Stimulated activated CD4-positive, alpha-beta T cell treated with anti-CD3 and anti-CD28 coated beads, Interleukin-15, amount 100 ng/mL, for 1 hour (primary cell): ENCODE measurements around the gene LSMEM2.

Source experiments
- DNase-seq, 2 donors: peaks; one replicate each; pipeline ENCODE4 v3.0.0-alpha.2; 2020; ENCODE audit warnings: low read depth in 1 of 2, low spot score in 1 of 2

LSMEM2 gene

GRCh38 chr3:50320853-50321335, 42.0 kb downstream of the LSMEM2 start:
- peak in 1 of 2 donors; percentile 55 for DNase-seq

GRCh38 chr3:50321336-50322114, 42.6 kb downstream of the LSMEM2 start:
- DNase-seq: peak; percentile 71 to 72

GRCh38 chr3:50322115-50322385, 43.2 kb downstream of the LSMEM2 start:
- DNase-seq: no peak

- no peak for DNase-seq
Observed at GRCh38 chr3:50322386-50323091, 43.7 kb downstream of the LSMEM2 start, which contains the start of gene HYAL2. Gene HYAL2 (minus strand): TSS chr3:50322745. CDS start chr3:50320489, 2,256 bp downstream.

- no peak for DNase-seq
Observed at GRCh38 chr3:50323092-50323600, 44.3 kb downstream of the LSMEM2 start.

GRCh38 chr3:50323614-50324199, 44.8 kb downstream of the LSMEM2 start:
- no peak for DNase-seq

GRCh38 chr3:50324351-50325112, 45.6 kb downstream of the LSMEM2 start:
- DNase-seq: peak in 1 of 2 donors; percentile 51

GRCh38 chr3:50325113-50325480, 46.2 kb downstream of the LSMEM2 start:
- DNase-seq: no peak

- DNase-seq: no peak
Observed at GRCh38 chr3:50325497-50326181, 46.8 kb downstream of the LSMEM2 start.

GRCh38 chr3:50326182-50326541, 47.3 kb downstream of the LSMEM2 start:
- DNase-seq: no peak

GRCh38 chr3:50327129-50327528, 48.2 kb downstream of the LSMEM2 start:
- no peak for DNase-seq

- peak; percentile 86 to 88 for DNase-seq
Observed at GRCh38 chr3:50327943-50328691, 49.2 kb downstream of the LSMEM2 start, which contains the start of gene TUSC2. Gene TUSC2 (minus strand): TSS chr3:50328223. CDS start chr3:50328099, 124 bp downstream.

- no peak for DNase-seq
Observed at GRCh38 chr3:50330330-50330729, 51.4 kb downstream of the LSMEM2 start.

GRCh38 chr3:50331364-50331907, 52.5 kb downstream of the LSMEM2 start:
- no peak for DNase-seq

- DNase-seq: no peak
Observed at GRCh38 chr3:50333744-50334328, 54.9 kb downstream of the LSMEM2 start.

GRCh38 chr3:50334339-50335075, 55.6 kb downstream of the LSMEM2 start:
- no peak for DNase-seq

- DNase-seq: no peak
Observed at GRCh38 chr3:50336452-50337174, 57.7 kb downstream of the LSMEM2 start.
